Ascending aorta (tissue), 2 donors: ENCODE data around the gene SYTL3. TPM values are rescaled to one million over a fixed set of nuclear protein-coding genes. Genes with fewer than 3 reads are reported as not detected.
A peak's percentile ranks its signal among the peaks of the same experiment; 100 is the strongest.
"Not testable (repeated sequence)": the region's sequence is repeated elsewhere in the genome, so short reads cannot be mapped to it uniquely, and the experiment has no call there.

Experiments used
- DNase-seq, 2 donors: peaks; one replicate each; pipeline ENCODE4 v3.0.0-alpha.2; 2019; ENCODE audit warnings: low spot score in 2 of 2
- H3K27ac ChIP-seq, 2 donors: fragments of 200-600 bp; sonication (generic); one replicate each; pipeline ENCODE4 v1.5.1; 2016 to 2017; ENCODE audit warnings: mild to moderate bottlenecking in 1 of 2
- H3K27me3 ChIP-seq: fragments of 200-600 bp; sonication (generic); one replicate; pipeline ENCODE4 v1.5.1; 2017
- H3K36me3 ChIP-seq, 2 donors: fragments of 200-600 bp; sonication (generic); one replicate each; pipeline ENCODE4 v1.5.1; 2016
- H3K4me1 ChIP-seq, 2 donors: fragments of 200-600 bp; sonication (generic); one replicate each; pipeline ENCODE4 v1.5.1; 2016 to 2017; ENCODE audit warnings: mild to moderate bottlenecking in 1 of 2
- H3K4me3 ChIP-seq, 2 donors: fragments of 200-600 bp; sonication (generic); one replicate each; pipeline ENCODE4 v1.5.1; 2016 to 2017; ENCODE audit warnings: mild to moderate bottlenecking in 1 of 2
- H3K9me3 ChIP-seq, 2 donors: fragments of 200-600 bp; sonication (generic); one replicate each; pipeline ENCODE4 v1.5.1; 2016
- CTCF ChIP-seq, 3 experiments: fragments of 200-600 bp in 2 of 3; fragments of 450-650 bp in 1 of 3; sonication (generic) in 2 of 3; IDR thresholded peaks; one replicate each; pipeline ENCODE4 v1.5.1; 2016 to 2019; ENCODE audit warnings: antibody characterized with exemption in 3 of 3, mild to moderate bottlenecking in 1 of 3, moderate library complexity in 1 of 3
- intact Hi-C: fragments of 100-400 bp; cut with DNase I; formaldehyde crosslinking; loops from one replicate; pipeline ENCODE4 v1.15.1; 2023
- total RNA-seq: library from RNA; depleted of rRNA; stranded (reverse); fragments of >200 nt; gene quantifications from one replicate; pipeline ENCODE4 v1.1.0, GENCODE V29; 2016

The SYTL3 gene
- total RNA-seq, 1 donor from 2014 or later = 4.7 TPM

DNA sequence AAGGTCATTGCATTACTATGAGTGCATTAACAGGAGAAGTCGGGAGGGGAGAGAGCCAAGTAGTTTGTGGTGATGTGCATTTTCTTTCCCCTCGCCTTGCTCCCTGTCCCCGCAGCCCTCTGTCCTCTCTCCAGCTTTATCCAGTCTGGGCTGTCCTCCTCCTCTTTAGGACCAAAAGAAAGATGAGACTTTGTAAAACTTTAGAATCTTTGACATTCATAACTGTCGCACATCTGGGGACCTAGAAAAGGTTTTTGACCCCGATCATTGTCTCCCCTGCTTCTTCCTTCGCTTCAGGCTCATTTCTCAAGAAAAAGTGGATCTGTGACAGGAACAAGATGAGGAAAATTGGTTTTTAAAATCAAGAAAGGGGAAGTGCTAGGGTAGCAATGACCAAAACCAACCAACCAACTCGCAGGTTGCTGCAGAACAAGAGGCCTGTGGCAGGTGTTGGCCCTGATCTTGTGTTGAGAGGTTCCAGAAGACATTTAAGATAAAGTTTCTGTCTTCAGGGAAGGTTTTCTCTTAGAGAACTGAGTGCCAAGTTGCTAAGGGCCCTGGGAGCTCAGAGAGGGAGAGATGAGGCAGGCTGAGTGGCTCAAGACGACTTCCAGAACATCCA is 17.6 kb downstream of the SYTL3 start:
- no peak for DNase-seq

DNA sequence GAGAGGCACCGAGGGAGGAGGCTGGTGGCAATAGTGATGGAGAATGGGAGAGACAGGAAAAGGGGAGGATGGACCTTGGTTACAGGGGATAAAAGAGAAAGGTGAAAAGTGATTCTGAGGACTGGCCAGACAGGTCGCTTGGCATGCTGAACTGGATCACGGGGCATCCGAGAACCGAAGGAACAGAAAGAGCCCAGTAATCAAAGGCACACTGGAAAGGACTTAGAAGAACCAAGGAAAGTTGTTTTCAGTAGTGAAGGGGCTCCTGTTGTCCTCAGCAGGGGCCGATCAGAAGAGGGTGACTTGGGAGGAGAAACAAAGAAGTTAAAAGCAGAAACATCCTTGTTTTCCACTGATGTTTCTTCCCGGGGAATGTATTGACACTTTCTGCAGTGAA is 18.9 kb downstream of the SYTL3 start:
- intact Hi-C loops = no loop called here
- no peak for TF ChIP-seq CTCF (IDR thresholded peaks at IDR 0.05)
- Histone ChIP-seq H3K36me3 (no peaks in the 10 kb centered on the region), H3K27ac (no peak overlapping the region), H3K4me1 (no peaks in the 10 kb centered on the region), H3K9me3 (no peaks in the 10 kb centered on the region), H3K4me3 (no peak overlapping the region), H3K27me3 (no peaks in the 10 kb centered on the region)
- DNase-seq = peak in 1 of 2 donors; percentile 27

More for the DNA sequence above, 17.6 kb downstream of the SYTL3 start:
- H3K4me3 ChIP-seq = no peak overlapping the region
- H3K27me3 ChIP-seq = no peaks in the 10 kb centered on the region
- peak overlapping the region in 1 of 2 donors; percentile 41 for H3K27ac ChIP-seq
- H3K9me3 ChIP-seq = no peaks in the 10 kb centered on the region
- intact Hi-C loops = no loop called here
- H3K4me1 ChIP-seq = no peaks in the 10 kb centered on the region
- TF ChIP-seq CTCF (IDR thresholded peaks at IDR 0.05) = no peak
- no peaks in the 10 kb centered on the region for H3K36me3 ChIP-seq

DNA sequence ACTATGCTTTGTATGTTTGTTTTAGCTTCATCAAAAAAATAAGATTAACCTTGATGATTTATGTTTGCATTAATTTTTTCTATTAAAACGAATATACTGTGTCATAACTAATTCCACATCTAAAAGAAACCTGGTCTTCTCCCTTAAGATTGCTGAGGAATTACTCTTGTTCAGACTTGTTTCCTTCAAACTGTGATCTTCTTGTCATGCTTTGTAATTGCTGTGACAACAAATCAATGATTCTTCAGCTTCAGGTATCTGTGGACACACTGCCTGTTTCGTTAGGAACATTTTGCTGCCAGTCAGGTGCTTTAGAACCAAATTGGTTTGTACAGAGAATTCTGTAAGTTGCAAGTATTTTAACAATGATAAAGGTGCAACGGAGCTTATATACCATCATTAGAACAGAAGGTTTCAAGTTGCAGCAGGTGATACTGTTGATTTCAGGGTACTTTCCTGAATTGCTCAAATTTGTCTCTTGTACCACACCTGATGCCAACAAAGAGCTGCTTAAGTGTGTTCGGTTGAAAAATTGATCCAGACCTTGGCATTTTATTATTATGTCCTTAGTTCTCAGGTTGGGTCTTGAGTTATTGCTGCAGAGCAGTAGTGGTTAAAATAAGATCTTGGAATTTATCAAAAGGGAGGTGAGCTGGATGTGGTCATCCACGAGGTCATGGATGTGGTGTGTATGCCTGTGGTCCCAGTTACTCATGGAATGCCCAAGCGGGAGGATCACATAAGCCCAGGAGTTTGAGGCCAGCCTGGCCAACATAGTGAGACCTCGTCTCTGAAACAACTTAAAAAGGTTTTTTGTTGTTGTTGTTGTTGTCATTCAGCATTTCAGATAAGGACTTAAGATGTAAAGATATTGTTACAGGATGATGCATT is 19.5 kb downstream of the SYTL3 start:
- H3K4me3 ChIP-seq = no peak overlapping the region
- H3K36me3 ChIP-seq = no peaks in the 10 kb centered on the region
- no peak for DNase-seq
- no peaks in the 10 kb centered on the region for H3K27me3 ChIP-seq
- H3K4me1 ChIP-seq = no peaks in the 10 kb centered on the region
- TF ChIP-seq CTCF (IDR thresholded peaks at IDR 0.05) = no peak
- intact Hi-C loops = no loop called here
- no peak overlapping the region for H3K27ac ChIP-seq
- no peaks in the 10 kb centered on the region for H3K9me3 ChIP-seq

DNA sequence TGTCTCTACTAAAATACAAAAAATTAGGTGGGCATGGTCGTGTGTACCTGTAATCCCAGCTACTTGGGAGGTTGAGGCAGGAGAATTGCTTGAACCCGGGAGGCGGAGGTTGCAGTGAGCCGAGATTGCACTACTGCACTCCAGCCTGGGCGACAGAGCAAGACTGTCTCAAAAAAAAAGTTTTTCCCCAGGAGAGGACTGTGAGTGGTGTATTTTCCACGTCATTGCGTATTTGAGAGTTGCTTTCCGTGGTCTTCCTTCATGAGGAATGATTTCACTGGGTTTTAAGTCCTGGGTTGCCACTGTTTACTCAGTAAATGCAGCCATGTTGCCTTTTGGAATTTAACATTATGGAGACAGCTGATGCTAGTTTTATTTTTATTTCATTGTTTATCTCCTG is 22.3 kb downstream of the SYTL3 start:
- H3K27me3 ChIP-seq, DNase-seq, H3K4me3 ChIP-seq, intact Hi-C loops, H3K36me3 ChIP-seq, H3K27ac ChIP-seq, H3K4me1 ChIP-seq, H3K9me3 ChIP-seq: not testable (repeated sequence)

GRCh38 chr6:158672726-158673125 is 22.9 kb downstream of the SYTL3 start:
- no peak for TF ChIP-seq CTCF (IDR thresholded peaks at IDR 0.05)
- Histone ChIP-seq H3K27me3 (no peaks in the 10 kb centered on the region), H3K4me3 (no peak overlapping the region), H3K9me3 (no peaks in the 10 kb centered on the region), H3K27ac (no peak overlapping the region), H3K36me3 (no peaks in the 10 kb centered on the region), H3K4me1 (no peaks in the 10 kb centered on the region)
- no peak for DNase-seq
- intact Hi-C loops = no loop called here
